ENCODE measurements around the gene RGS10. TPM values are rescaled to one million over a fixed set of nuclear protein-coding genes. Genes with fewer than 3 reads are reported as not detected.

The RGS10 gene
- total RNA-seq, 3 donors from 2014 or later: 14.9 to 68.8 (median 19.2) TPM

- intact Hi-C loops (cut with DNase I, micrococcal nuclease): no loop called here
- Histone ChIP-seq H3K9me3 (no peaks in the 10 kb centered on the region), H3K4me1 (ENCODE audit: low read depth) (no peaks in the 10 kb centered on the region), H3K36me3 (ENCODE audit: low read depth) (no peaks in the 10 kb centered on the region), H3K4me3 (no peak overlapping the region)
- no peak for ATAC-seq
- no peak for DNase-seq
- no peak for TF ChIP-seq CTCF (IDR thresholded peaks at IDR 0.05)
These were observed 63.0 kb downstream of the RGS10 start for GRCh38 chr10:119479532-119479931.

- no peak for DNase-seq
- TF ChIP-seq CTCF (IDR thresholded peaks at IDR 0.05): no peak
- peak; percentile 45 for ATAC-seq
- Histone ChIP-seq H3K36me3 (ENCODE audit: low read depth) (no peaks in the 10 kb centered on the region), H3K4me1 (ENCODE audit: low read depth) (no peaks in the 10 kb centered on the region), H3K9me3 (no peaks in the 10 kb centered on the region), H3K4me3 (no peak overlapping the region)
- intact Hi-C loops (cut with DNase I, micrococcal nuclease): no loop called here
These were observed 63.6 kb downstream of the RGS10 start for GRCh38 chr10:119478811-119479341.

- no peak for TF ChIP-seq CTCF (IDR thresholded peaks at IDR 0.05)
- no peaks in the 10 kb centered on the region for H3K36me3 ChIP-seq (ENCODE audit: low read depth)
- DNase-seq (no peak), ATAC-seq (peak; percentile 72)
- no peaks in the 10 kb centered on the region for H3K4me1 ChIP-seq (ENCODE audit: low read depth)
- intact Hi-C loops (cut with DNase I, micrococcal nuclease): no loop called here
- no peak overlapping the region for H3K4me3 ChIP-seq
- H3K9me3 ChIP-seq: no peaks in the 10 kb centered on the region
These were observed 64.3 kb downstream of the RGS10 start for GRCh38 chr10:119478111-119478802.

GRCh38 chr10:119477444-119477843 lies 65.1 kb downstream of the RGS10 start:
- Histone ChIP-seq H3K9me3 (no peaks in the 10 kb centered on the region), H3K4me3 (no peak overlapping the region), H3K36me3 (ENCODE audit: low read depth) (no peaks in the 10 kb centered on the region), H3K4me1 (ENCODE audit: low read depth) (no peaks in the 10 kb centered on the region)
- intact Hi-C loops (cut with DNase I, micrococcal nuclease): no loop called here
- ATAC-seq (no peak), DNase-seq (no peak)
- no peak for TF ChIP-seq CTCF (IDR thresholded peaks at IDR 0.05)

GRCh38 chr10:119474606-119475005 lies 67.9 kb downstream of the RGS10 start:
- H3K4me3 ChIP-seq: no peak overlapping the region
- intact Hi-C loops (cut with DNase I, micrococcal nuclease): no loop called here

More at GRCh38 chr10:119474606-119475005, 67.9 kb downstream of the RGS10 start:
- Histone ChIP-seq H3K9me3 (no peaks in the 10 kb centered on the region), H3K4me1 (ENCODE audit: low read depth) (no peaks in the 10 kb centered on the region), H3K36me3 (ENCODE audit: low read depth) (no peaks in the 10 kb centered on the region)
- TF ChIP-seq CTCF (IDR thresholded peaks at IDR 0.05): no peak
- ATAC-seq: no peak
- no peak for DNase-seq

Measured in mucosa of descending colon (tissue), 3 donors.